Measurements from ENCODE around the gene NCOA5.

NCOA5 gene

GRCh38 chr20:46058599-46059281, 31.0 kb downstream of the NCOA5 start:
- DNase-seq, result peak; percentile 25

- DNase-seq, result peak; percentile 65
Observed at GRCh38 chr20:46057856-46058598, 31.7 kb downstream of the NCOA5 start.

DNA sequence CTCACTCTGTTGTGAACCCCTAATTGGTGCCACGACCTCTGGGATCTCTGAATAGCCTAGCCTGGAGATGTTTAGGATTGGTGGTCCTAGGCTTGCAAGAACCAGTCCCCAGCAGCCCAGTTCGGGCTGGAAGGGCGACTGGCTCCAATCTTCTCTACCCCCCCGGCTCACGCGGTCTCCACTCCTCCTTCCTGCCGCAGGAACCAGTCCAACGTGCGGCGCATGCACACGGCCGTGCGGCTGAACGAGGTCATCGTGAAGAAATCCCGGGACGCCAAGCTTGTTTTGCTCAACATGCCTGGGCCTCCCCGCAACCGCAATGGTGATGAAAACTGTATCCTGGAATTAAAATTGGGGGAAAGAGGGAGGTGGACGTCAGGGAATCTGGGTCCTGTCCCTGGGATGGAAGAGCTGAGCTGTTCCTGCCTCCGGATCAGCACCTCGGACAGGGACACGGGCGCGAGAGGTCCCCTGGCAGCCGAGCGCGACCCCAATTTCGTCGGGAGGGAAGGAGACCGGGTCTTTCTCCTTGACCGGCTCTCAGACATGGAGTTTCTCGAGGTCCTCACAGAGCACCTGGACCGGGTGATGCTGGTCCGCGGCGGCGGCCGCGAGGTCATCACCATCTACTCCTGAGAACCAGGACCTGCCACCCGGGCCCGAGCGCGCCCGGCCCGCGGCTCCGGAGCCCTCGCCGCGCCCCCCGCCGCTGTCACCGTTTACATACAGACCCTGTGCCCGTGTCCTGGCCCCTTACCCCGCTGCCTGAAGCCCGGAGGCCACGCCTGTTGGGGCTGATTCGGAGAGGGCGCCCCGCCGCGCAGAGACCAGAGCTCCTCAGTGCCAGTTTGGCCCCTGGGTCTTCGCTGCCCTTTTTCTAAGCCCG, 32.5 kb downstream of the NCOA5 start:
- DNase-seq, result peak; percentile 62

- no peak for DNase-seq
Observed at GRCh38 chr20:46056027-46056833, 33.5 kb downstream of the NCOA5 start.

GRCh38 chr20:46055269-46055668, 34.5 kb downstream of the NCOA5 start:
- DNase-seq, result no peak

- no peak for DNase-seq
Observed at GRCh38 chr20:46054606-46055005, 35.2 kb downstream of the NCOA5 start.

DNA sequence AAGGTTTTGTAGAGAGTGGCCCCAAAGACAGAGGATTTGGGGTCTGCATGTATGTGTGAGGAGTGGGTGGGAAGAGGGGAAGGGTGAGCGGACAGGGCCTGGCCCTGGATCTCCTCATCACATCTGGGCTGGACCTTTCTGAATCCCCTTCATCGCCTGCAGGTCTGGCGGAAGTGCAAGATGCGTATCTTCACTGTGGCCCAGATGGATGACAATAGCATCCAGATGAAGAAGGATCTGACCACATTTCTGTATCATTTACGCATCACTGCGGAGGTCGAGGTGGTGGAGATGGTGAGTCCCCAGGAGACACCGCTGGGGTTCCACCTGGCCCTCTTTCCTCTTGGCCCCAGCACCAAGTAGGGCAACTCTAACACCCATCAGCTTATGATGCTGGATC, 36.3 kb downstream of the NCOA5 start:
- DNase-seq, result no peak

DNA sequence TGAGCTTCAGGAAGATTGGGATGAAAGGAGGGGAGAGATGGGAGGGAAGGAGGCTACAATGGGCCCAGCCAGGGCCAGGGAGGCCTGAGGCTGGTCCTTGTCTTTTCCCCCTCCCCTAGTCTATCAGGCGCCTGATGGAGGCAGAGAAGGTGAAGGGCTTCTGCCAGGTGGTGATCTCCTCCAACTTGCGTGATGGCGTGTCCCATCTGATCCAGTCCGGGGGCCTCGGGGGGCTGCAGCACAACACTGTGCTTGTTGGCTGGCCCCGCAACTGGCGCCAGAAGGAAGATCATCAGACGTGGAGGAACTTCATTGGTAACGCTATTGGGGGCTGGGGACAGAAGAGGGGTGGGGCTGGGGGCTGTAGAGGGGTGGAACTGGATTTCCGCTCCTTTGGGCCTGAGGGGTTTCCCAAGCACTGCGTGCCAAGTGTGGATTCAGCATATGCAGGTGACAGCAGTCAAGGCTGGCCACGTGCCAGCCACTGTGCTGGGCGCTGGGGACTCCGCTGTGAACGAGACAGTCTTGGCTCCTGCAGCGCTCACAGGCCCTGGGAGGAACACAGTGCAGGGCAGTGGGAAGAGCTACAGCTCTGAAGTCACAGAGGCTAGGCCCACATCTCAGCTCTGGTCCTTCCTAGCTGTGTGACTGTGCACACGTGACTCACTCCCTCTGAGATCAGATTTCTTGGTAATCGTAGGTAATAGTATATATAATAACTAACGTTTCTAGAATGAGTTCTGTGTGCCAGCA, 38.0 kb downstream of the NCOA5 start:
- no peak for DNase-seq

GRCh38 chr20:46050885-46051284, 38.9 kb downstream of the NCOA5 start:
- DNase-seq, result no peak

GRCh38 chr20:46050444-46050843, 39.3 kb downstream of the NCOA5 start:
- DNase-seq, result no peak

GRCh38 chr20:46049815-46050214, 39.9 kb downstream of the NCOA5 start:
- DNase-seq, result no peak

- no peak for DNase-seq
Observed at GRCh38 chr20:46049190-46049589, 40.6 kb downstream of the NCOA5 start.

DNA sequence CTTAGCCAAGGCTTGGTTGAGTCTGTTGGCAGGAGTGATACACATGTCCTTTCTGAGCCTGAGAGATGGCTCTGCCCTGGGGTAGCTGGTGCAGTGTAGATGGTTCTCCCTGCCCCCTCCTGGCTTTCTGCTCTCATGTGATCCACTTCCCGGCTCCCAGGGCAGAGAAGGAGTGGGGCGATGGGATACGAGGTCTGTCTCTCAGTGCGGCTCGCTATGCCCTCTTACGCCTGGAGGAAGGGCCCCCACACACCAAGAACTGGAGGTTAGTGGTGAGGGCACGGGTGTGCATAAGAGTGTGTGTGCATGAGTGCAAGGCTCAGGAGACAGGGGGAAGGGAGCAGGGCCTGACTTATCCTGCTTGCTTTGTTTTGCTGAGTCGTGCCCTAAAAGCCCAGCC, 41.9 kb downstream of the NCOA5 start:
- DNase-seq, result no peak

GRCh38 chr20:46046588-46047310, 43.0 kb downstream of the NCOA5 start:
- DNase-seq, result no peak

GRCh38 chr20:46044896-46045295, 44.9 kb downstream of the NCOA5 start:
- DNase-seq, result no peak

- DNase-seq, result no peak
Observed at GRCh38 chr20:46043556-46043955, 46.2 kb downstream of the NCOA5 start.

DNA sequence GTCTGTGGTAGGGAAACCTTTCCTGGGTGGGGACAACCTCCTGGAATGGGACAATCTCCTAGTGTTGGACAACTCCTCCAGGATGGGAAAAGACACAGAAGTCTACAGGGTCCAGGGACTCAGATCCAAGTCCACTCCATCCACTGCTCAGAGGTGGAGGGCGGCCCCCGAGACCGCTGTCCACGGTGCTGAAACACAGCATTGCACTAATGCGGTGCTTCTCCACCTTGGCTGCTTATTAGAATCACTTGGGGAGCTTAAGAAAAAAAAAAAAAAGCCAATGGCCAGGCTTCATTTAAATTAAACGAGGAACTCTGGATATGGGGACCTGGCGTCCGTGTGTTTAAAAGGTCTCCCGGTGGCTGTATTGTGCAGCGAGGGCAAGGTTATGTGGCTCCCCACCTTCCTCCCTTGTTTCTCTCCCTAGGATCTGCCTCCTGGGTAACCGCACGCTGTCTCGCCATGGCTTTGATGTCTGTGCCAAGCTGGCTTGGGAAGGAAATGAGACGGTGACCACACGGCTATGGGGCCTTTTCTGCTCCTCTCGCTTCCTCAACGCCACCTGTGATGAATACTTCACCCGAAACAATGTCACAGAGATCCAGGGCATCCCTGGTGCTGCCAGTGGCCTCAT, 48.7 kb downstream of the NCOA5 start:
- peak; percentile 82 for DNase-seq

- no peak for DNase-seq
Observed at GRCh38 chr20:46037036-46037435, 52.7 kb downstream of the NCOA5 start.

GRCh38 chr20:46036370-46036769, 53.4 kb downstream of the NCOA5 start:
- no peak for DNase-seq

DNA sequence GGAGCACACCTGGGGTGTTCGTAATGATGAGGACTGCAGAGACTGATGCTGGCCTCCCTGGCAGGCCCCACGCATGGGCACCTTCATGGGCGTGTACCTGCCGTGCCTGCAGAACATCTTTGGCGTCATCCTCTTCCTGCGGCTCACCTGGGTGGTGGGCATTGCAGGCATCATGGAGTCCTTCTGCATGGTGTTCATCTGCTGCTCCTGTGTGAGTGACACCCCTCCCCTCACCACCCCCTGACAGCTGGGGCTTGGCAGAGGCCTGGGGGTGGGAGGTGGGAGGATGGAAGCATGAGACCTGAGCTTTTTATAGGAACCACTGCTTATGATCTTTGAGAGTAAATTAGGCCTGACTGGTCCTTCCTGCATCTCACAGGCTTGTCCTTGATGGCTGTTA, 54.0 kb downstream of the NCOA5 start:
- DNase-seq, result no peak

GRCh38 chr20:46035253-46035652, 54.5 kb downstream of the NCOA5 start:
- DNase-seq, result no peak
